Esophagus squamous epithelium (tissue), 5 donors: ENCODE results near the gene SYNE3. TPM values are rescaled to one million over a fixed set of nuclear protein-coding genes. Genes with fewer than 3 reads are reported as not detected.
A peak's percentile ranks its signal among the peaks of the same experiment; 100 is the strongest.

Source experiments
- DNase-seq: peaks from one replicate; lab custom pipeline; 2025; lab: John Stamatoyannopoulos, UW
- H3K27ac ChIP-seq, 4 donors: fragments of 200-600 bp; sonication (generic); one replicate each; pipeline ENCODE4 v1.5.1; 2016 to 2019; ENCODE audit warnings: mild to moderate bottlenecking in 1 of 4
- H3K27me3 ChIP-seq, 4 donors: fragments of 200-600 bp; sonication (generic); 1 replicate in 3 of 4; 2 replicates in 1 of 4; pipeline versions ENCODE4 v1.5.1 to v1.6.0; 2017 to 2021; ENCODE audit warnings: antibody characterized with exemption in 1 of 4
- H3K36me3 ChIP-seq, 3 donors: fragments of 200-600 bp; sonication (generic); one replicate each; pipeline ENCODE4 v1.5.1; 2016 to 2019
- H3K4me1 ChIP-seq, 3 donors: fragments of 200-600 bp; sonication (generic); one replicate each; pipeline ENCODE4 v1.5.1; 2017 to 2019
- H3K4me3 ChIP-seq, 4 donors: fragments of 200-600 bp; sonication (generic); 1 replicate in 3 of 4; 2 replicates in 1 of 4; pipeline ENCODE4 v1.5.1; 2016 to 2019; ENCODE audit warnings: mild to moderate bottlenecking in 2 of 4, moderate library complexity in 1 of 4
- H3K9me3 ChIP-seq, 3 donors: fragments of 200-600 bp; sonication (generic); one replicate each; pipeline ENCODE4 v1.5.1; 2016 to 2019
- CTCF ChIP-seq, 6 experiments: fragments of 450-650 bp in 4 of 6; fragments of 200-600 bp in 2 of 6; sonication (generic) in 2 of 6; IDR thresholded peaks; one replicate each; pipeline ENCODE4 v1.5.1; 2016 to 2019; ENCODE audit warnings: antibody characterized with exemption in 6 of 6, mild to moderate bottlenecking in 4 of 6, moderate library complexity in 4 of 6
- POLR2A ChIP-seq, 4 donors: fragments of 450-650 bp; IDR thresholded peaks; one replicate each; pipeline ENCODE4 v1.6.1; 2017; ENCODE audit warnings: antibody characterized with exemption in 4 of 4, mild to moderate bottlenecking in 4 of 4, moderate library complexity in 3 of 4
- WGBS, 2 donors: methylation state at CpG; one replicate each; pipeline ENCODE4 v1.1.5; 2018; 5-methylcytosine and 5-hydroxymethylcytosine counted together
- intact Hi-C: fragments of 100-400 bp; cut with DNase I; formaldehyde crosslinking; loops from one replicate; pipeline ENCODE4 v1.15.0; 2022
- total RNA-seq, 4 donors: library from RNA; depleted of rRNA; stranded (reverse); fragments of >200 nt; gene quantifications; one replicate each; pipeline ENCODE4 v1.1.0, GENCODE V29; 2016
- donor health status: DM: yes; HTN: yes; CAD: no.

SYNE3 gene
- total RNA-seq, 4 donors from 2014 or later: 1.5 to 11.6 (median 5.5) TPM

DNA sequence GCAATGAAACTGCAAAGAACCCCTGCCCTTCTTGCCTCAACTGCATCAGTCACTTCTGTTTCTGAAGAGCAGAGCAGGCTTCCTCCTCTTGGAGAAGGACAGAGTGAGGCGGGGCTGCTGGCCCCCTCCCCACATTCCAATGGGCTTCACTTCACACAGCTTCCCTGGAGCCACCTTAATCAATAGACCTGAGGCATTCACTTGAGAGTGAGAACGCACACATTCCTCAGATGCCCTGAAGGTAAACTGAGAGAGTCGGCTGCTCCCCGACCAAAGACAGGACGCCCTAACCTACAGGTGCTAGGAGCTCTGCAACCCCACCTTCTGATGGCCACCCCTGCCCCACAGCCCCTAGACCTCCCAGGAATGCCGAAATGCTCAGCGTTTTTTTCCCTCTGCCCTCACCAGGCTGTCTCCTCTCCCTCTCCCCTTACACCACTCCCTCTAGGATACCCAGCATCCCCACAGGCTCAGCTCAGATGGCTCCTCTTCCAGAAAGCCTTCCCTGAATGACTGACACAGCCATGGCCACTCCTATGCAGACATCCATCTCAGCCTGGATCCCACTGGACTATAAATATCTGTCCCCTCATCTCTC lies 31.1 kb downstream of the SYNE3 start:
- H3K4me1 ChIP-seq: peaks cover 17 to 100% (median 54%) of the 10 kb centered on the region in 3 donors
- intact Hi-C loops: no loop called here
- H3K27me3 ChIP-seq: peaks cover 0 to 3% (median 0%) of the 10 kb centered on the region in 4 donors
- H3K4me3 ChIP-seq: no peak overlapping the region
- H3K9me3 ChIP-seq: no peaks in the 10 kb centered on the region
- TF ChIP-seq CTCF (IDR thresholded peaks at IDR 0.05): no peak
- TF ChIP-seq POLR2A (IDR thresholded peaks at IDR 0.05): no peak
- no peak for DNase-seq
- WGBS, 2 donors: 89 to 91% methylated on average over 6 to 7 of the region's 7 CpGs
- H3K36me3 ChIP-seq: no peaks in the 10 kb centered on the region
- H3K27ac ChIP-seq: peak overlapping the region in 1 of 4 donors; percentile 71

DNA sequence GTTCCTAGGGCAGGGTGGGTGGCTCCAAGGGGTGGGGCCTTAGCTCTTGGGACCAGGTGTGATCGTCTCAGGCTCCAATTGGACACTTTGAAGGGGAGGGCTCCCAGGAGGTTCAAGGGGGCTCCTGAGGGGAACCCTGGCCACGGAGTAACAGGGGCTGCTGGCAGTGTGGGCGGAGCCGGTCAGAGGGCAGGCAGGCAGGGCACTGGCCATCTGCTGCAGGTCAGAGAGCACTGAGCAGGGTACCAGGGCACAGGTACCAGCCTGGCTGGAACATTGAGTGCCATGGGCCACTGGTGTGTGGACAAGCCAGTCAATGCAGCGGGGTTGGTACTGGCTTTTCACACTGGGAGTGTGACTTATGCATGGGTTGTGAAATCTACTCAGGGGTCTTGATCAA lies 32.2 kb downstream of the SYNE3 start:
- peak overlapping the region; percentile 25 to 89 (median 56) for H3K27ac ChIP-seq
- DNase-seq: no peak
- no peak for TF ChIP-seq POLR2A (IDR thresholded peaks at IDR 0.05)
- TF ChIP-seq CTCF (IDR thresholded peaks at IDR 0.05): no peak
- H3K9me3 ChIP-seq: no peaks in the 10 kb centered on the region
- peaks cover 0 to 9% (median 0%) of the 10 kb centered on the region in 4 donors for H3K27me3 ChIP-seq
- H3K36me3 ChIP-seq: no peaks in the 10 kb centered on the region
- WGBS, 2 donors: 82 to 83% methylated on average over 5 of the region's 5 CpGs
- intact Hi-C loops: no loop called here
- peaks cover 23 to 100% (median 54%) of the 10 kb centered on the region in 3 donors for H3K4me1 ChIP-seq
- H3K4me3 ChIP-seq: no peak overlapping the region

DNA sequence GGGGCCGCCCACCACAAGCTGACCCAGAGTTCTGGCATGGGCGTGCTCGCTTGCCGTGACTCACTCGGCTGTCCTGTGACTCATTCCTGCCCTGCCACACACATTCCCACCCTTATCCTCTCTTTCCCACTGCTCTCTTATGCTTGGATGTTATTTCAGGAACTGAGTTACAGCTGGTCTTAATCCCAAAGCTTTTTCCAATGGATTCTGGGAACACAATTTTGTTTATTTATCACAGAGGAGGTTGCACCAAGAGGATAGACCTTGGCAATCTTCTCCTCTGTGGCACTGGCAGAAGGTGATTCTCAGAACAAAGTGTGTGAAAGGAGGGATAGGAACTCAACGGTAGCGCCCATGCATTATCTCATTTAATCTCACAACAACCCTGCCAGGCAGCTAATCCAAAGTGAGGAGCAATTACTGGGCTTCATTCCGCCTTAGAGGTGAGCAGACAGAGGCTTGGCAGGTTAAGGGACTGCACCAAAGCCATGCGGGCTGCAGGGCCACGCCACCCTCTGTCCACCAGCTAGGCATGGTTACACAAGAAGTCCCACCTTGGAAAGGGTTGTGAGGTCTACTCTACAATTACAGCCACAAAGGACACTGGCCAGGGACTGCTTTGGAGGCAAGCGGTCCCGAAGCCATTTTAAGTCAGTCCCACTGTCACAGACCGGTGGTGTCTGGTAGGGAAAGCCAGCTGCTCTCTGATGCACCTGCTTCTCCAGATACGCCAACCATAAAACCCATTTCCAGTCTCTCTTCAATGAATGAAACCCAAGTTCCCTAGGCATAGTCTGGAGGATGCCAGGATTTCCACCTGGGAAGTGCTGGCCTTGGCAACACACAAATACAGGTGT lies 32.9 kb downstream of the SYNE3 start:
- Histone ChIP-seq H3K4me3 (no peak overlapping the region), H3K27ac (peak overlapping the region; percentile 25 to 89 (median 68)), H3K4me1 (peaks cover 23 to 99% (median 48%) of the 10 kb centered on the region in 3 donors), H3K36me3 (no peaks in the 10 kb centered on the region), H3K27me3 (peaks cover 0 to 10% (median 0%) of the 10 kb centered on the region in 4 donors), H3K9me3 (no peaks in the 10 kb centered on the region)
- intact Hi-C loops: no loop called here
- DNase-seq: no peak
- TF ChIP-seq CTCF (IDR thresholded peaks at IDR 0.05): no peak
- no peak for TF ChIP-seq POLR2A (IDR thresholded peaks at IDR 0.05)
- 43 to 50% methylated on average over 12 to 13 of the region's 14 CpGs for WGBS, 2 donors

- DNase-seq: no peak
- Histone ChIP-seq H3K27ac (peak overlapping the region; percentile 14 to 89 (median 68)), H3K4me1 (peaks cover 23 to 99% (median 51%) of the 10 kb centered on the region in 3 donors), H3K9me3 (no peaks in the 10 kb centered on the region), H3K27me3 (peaks cover 0 to 10% (median 0%) of the 10 kb centered on the region in 4 donors), H3K4me3 (no peak overlapping the region), H3K36me3 (no peaks in the 10 kb centered on the region)
- intact Hi-C loops: no loop called here
- no peak for TF ChIP-seq POLR2A (IDR thresholded peaks at IDR 0.05)
- no peak for TF ChIP-seq CTCF (IDR thresholded peaks at IDR 0.05)
- WGBS, 2 donors: 65 to 87% methylated on average over 6 to 9 of the region's 12 CpGs
Measured at GRCh38 chr14:95482627-95483308, 33.7 kb downstream of the SYNE3 start.
